Glutamatergic neuron (in vitro differentiated cells): ENCODE results near the gene MTSS2. TPM values are rescaled to one million over a fixed set of nuclear protein-coding genes. Genes with fewer than 3 reads are reported as not detected.

ENCODE experiments used
- DNase-seq: peaks from one replicate; pipeline ENCODE4 v3.0.0; 2022
- H3K27ac Mint-ChIP-seq: one replicate; pipeline ENCODE4 v1.8.0; 2020; ENCODE audit warnings: mild to moderate bottlenecking, mixed read lengths, inconsistent platforms; ENCODE audit not compliant: unreplicated experiment
- H3K27me3 Mint-ChIP-seq: one replicate; pipeline ENCODE4 v1.8.0; 2020; ENCODE audit warnings: mild to moderate bottlenecking, moderate library complexity, mixed read lengths, inconsistent platforms; ENCODE audit not compliant: unreplicated experiment
- H3K36me3 Mint-ChIP-seq: one replicate; pipeline ENCODE4 v1.8.0; 2020; ENCODE audit warnings: mild to moderate bottlenecking, mixed read lengths, inconsistent platforms; ENCODE audit not compliant: unreplicated experiment
- H3K4me1 Mint-ChIP-seq: one replicate; pipeline ENCODE4 v1.8.0; 2020; ENCODE audit warnings: mild to moderate bottlenecking, low read depth, mixed read lengths, inconsistent platforms; ENCODE audit not compliant: unreplicated experiment
- H3K4me3 Mint-ChIP-seq: one replicate; pipeline ENCODE4 v1.8.0; 2020; ENCODE audit warnings: mild to moderate bottlenecking, mixed read lengths, inconsistent platforms; ENCODE audit not compliant: unreplicated experiment
- H3K9me3 Mint-ChIP-seq: one replicate; pipeline ENCODE4 v1.8.0; 2020; ENCODE audit warnings: mild to moderate bottlenecking, moderate library complexity, mixed read lengths, inconsistent platforms; ENCODE audit not compliant: unreplicated experiment
- CTCF ChIP-seq: fragments of 200-600 bp; sonication (generic); IDR thresholded peaks from one replicate; pipeline ENCODE4 v1.5.0; 2021; ENCODE audit not compliant: partially characterized antibody, unreplicated experiment
- total RNA-seq: library from RNA; stranded (reverse); fragmentation: NEBNext Ultra II Directional; extraction: Animal tissue kit (Norgen Biotek cat#: 25700); gene quantifications from one replicate; pipeline ENCODE4 v1.2.1, GENCODE V29; 2021; ENCODE audit not compliant: unreplicated experiment

Gene MTSS2
- total RNA-seq, 1 donor from 2014 or later = 36.2 TPM

GRCh38 chr16:70714581-70715054 is 28.8 kb upstream of the MTSS2 start:
- Mint-ChIP-seq H3K36me3 (peaks cover 6% of the 10 kb centered on the region), H3K9me3 (peaks cover 4% of the 10 kb centered on the region), H3K27me3 (peaks cover 4% of the 10 kb centered on the region), H3K4me3 (no peak overlapping the region), H3K4me1 (peaks cover 31% of the 10 kb centered on the region), H3K27ac (peak overlapping the region; percentile 33)
- DNase-seq = no peak
- no peak for TF ChIP-seq CTCF

GRCh38 chr16:70713824-70714223 is 28.0 kb upstream of the MTSS2 start:
- H3K27me3 Mint-ChIP-seq = peaks cover 4% of the 10 kb centered on the region
- H3K36me3 Mint-ChIP-seq = no peaks in the 10 kb centered on the region
- peaks cover 31% of the 10 kb centered on the region for H3K4me1 Mint-ChIP-seq
- H3K4me3 Mint-ChIP-seq = no peak overlapping the region
- no peak overlapping the region for H3K27ac Mint-ChIP-seq
- no peak for DNase-seq
- TF ChIP-seq CTCF = no peak
- peaks cover 4% of the 10 kb centered on the region for H3K9me3 Mint-ChIP-seq

- Mint-ChIP-seq H3K4me3 (no peak overlapping the region), H3K27ac (no peak overlapping the region), H3K9me3 (peaks cover 4% of the 10 kb centered on the region), H3K27me3 (peaks cover 4% of the 10 kb centered on the region), H3K36me3 (no peaks in the 10 kb centered on the region), H3K4me1 (peaks cover 31% of the 10 kb centered on the region)
- no peak for TF ChIP-seq CTCF
- DNase-seq = no peak
These were observed 27.5 kb upstream of the MTSS2 start for GRCh38 chr16:70713342-70713741.

GRCh38 chr16:70712942-70713341 is 27.1 kb upstream of the MTSS2 start:
- peak overlapping the region; percentile 42 for H3K4me3 Mint-ChIP-seq
- no peak overlapping the region for H3K27ac Mint-ChIP-seq
- peaks cover 31% of the 10 kb centered on the region for H3K4me1 Mint-ChIP-seq
- H3K27me3 Mint-ChIP-seq = peaks cover 4% of the 10 kb centered on the region
- no peak for DNase-seq
- no peak for TF ChIP-seq CTCF
- H3K9me3 Mint-ChIP-seq = peaks cover 5% of the 10 kb centered on the region
- H3K36me3 Mint-ChIP-seq = no peaks in the 10 kb centered on the region

GRCh38 chr16:70712359-70712758 is 26.5 kb upstream of the MTSS2 start:
- Mint-ChIP-seq H3K27me3 (peaks cover 4% of the 10 kb centered on the region), H3K27ac (no peak overlapping the region), H3K9me3 (peaks cover 7% of the 10 kb centered on the region), H3K4me1 (peaks cover 31% of the 10 kb centered on the region), H3K4me3 (no peak overlapping the region), H3K36me3 (no peaks in the 10 kb centered on the region)
- TF ChIP-seq CTCF = no peak
- DNase-seq = no peak
